NCI-H128 (cell line): Measurements from ENCODE around the gene ASGR1.
"Not testable (repeated sequence)": the region's sequence is repeated elsewhere in the genome, so short reads cannot be mapped to it uniquely, and the experiment has no call there.

ENCODE experiments used
- DNase-seq: peaks from one replicate; lab custom pipeline; 2025; ENCODE audit not compliant: unreplicated experiment; lab: John Stamatoyannopoulos, UW

ASGR1 gene

GRCh38 chr17:7191069-7191468, 11.9 kb upstream of the ASGR1 start:
- DNase-seq: no peak

DNA sequence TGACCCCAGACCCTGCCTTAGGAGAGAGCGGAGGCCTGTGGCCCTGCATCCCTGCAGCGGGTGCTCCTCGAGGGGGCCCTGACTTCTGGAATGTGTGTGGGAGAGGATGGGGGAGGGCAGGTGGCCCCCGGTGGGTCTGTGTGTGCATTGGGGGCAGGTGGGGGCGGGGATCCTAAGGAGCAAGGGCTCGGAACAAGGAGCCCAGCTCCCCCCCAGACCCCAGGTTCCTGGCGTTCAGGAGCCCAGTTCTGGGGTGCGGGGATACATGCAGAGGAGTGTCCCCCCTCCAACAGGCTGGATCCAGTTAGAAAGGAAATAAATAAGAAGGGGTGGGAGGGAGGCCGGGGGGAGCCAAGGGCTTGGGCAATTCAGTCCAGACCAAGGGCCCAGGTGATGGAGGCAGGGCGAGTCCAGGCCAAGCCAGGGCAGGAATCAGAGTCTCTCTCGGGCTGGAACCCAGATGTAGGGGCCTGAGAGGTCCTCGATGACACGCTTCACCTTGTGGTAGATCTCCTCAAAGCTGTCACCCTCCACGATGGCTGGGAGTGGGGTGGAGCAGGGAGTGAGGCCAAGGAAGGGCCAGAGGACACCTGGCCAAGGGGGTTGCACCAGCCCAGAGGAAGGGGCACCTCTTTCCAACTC, 11.2 kb upstream of the ASGR1 start:
- DNase-seq: no peak

DNA sequence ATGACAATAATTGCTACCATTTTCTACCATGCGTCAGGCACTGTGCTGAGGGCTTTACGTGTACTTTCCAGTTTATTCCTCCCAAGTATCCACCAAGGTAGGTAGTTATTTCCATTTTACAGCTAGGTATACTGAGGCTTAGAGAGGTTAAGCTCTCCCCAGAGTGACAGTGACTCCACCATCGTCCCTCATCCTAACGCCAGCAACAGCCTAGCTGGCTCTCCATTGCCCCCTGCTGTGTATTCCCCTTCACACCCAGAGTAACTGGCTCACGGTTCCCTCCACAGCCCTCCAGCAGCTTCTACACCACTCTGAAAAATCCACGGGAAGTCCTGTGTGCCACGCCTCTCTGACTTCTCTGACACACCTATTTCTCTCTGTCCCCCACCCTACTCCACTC, 7.1 kb upstream of the ASGR1 start:
- no peak for DNase-seq

GRCh38 chr17:7184647-7185046, 5.5 kb upstream of the ASGR1 start:
- no peak for DNase-seq

DNA sequence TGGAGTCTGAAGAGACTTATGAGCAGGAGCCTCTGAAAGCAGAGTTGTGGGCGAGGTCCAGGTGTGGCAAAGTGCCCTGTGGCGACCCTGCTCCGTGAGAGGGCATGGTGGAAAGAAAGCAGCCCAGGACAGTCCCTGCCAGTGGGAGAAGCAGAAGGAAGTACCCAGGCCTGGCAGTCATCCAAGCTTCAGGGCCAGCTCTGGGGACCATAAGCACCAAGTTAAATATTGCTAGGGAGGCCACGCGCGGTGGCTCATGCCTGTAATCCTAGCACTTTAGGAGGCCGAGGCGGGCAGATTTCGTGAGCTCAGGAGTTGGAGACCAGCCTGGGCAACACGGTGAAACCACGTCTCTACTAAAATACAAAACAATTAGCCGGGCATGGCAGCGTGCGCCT, 4.9 kb upstream of the ASGR1 start:
- DNase-seq: no peak

- DNase-seq: no peak
Observed at GRCh38 chr17:7183433-7184090, 4.4 kb upstream of the ASGR1 start.

DNA sequence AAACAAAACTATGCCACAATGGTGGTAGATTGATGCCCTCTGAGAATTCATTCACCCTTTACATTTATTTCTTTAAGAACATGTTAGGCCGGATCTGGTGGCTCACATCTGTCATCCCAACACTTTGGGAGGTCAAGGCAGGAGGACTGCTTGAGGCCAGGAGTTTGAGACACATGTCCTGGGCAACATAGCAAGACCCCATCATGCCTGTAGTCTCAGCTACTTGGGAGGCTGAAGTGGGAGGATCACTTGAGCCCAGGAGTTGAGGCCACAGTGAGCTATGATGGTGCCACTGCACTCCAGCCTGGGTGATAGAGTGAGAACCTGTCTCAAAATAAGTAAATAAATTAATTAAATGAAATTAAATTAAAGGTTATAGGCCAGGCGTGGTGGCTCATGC, 2.9 kb upstream of the ASGR1 start:
- DNase-seq: not testable (repeated sequence)

DNA sequence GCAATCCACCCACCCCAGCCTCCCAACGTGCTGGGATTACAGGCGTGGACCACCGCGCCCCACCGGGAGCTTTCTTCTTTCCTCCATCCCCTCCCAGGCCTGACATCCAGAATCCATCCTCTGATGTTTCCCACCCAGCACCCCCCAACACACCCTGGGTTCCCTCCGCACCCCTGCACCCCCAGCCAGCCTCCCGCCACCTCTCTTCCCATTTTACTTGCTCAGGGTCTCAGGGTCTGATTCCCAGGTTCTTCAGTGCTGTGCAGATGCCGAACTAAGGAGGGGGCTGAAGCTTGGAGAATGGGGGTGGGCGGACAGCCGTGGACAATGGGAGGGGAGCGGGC, 225 bp downstream of the ASGR1 start:
- no peak for DNase-seq

DNA sequence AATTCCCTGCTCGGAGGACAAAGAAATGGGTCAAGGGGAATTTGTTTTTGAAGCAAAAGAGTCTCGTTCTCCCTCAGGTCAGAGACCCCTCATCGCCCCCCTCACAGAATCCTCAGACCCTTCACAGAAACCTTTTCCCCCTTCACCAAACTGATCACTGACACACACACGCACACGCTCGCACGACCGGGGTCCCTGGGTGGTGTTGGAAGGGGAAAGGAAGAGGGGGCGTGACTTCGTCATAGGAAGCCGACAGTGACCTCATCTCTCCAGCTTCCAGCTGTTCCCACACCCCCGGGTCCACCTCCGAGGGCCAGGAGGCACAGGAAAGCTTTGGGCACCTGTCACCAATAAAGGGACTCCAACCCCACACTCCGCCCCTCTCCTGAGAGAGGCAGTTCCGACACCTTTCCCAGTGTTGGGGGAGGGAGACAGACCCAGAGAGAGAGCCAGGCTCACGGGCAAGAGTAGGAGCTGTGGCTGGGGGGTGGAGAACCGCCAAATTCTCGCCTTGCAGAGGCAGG, 1.2 kb downstream of the ASGR1 start:
- peak; percentile 52 for DNase-seq

GRCh38 chr17:7177191-7177953, 1.8 kb downstream of the ASGR1 start:
- DNase-seq: peak; percentile 75

DNA sequence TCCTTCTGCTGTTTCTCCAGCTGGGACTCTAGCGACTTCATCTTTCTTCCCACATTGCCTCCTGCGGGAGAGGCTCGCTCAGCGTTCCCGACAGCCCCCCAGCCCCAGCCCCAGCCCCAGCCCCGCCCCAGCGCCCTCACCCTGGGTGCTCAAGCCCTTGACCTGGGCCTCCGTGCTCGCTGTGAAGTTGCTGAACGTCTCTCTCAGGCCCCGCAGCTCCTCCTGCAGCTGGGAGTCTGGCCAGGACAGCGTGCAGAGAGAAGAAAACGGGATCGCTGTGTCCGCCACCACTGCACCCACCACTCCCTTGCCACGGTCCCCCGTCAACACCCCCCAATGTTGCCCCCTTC, 2.4 kb downstream of the ASGR1 start:
- no peak for DNase-seq

- DNase-seq: no peak
Observed at GRCh38 chr17:7176107-7176840, 2.9 kb downstream of the ASGR1 start.

DNA sequence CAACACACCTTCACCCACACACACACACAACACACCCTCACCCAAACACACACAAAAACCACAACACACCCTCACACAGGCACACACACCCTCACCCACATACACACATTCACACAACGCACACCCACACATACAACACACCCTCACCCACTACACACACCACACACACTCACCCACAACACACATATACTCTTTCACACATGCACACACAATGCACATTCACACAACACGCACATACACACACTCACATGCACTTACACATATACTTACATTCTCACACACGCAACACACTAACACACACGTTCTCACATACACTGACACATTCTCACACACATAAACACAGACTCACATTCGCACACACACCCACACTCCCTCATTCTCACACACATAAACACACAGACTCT, 3.8 kb downstream of the ASGR1 start:
- no peak for DNase-seq

DNA sequence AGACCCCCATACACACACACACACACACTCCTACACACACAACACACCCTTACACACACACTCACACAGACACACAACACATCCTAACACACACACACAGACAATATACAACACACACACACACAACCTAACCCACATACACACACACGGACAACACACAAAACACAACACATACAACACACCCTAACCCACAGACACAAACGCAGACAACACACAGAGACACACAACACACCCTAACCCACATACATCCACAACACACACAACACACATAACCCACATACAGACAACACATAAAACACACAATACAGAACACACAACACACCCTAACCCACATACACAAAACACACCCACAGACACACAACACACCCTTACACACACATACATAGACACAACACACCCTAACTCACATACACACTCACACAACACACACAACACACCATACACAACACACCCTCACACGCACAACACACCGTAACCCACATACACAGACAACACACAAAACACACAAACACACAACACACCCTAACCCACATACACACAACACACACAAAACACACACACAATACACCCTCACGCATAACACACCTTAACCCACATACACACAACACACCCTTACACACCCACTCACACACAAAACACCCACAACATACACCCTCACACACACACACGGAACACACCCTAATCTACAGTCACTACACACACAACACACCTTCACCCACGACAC, 4.4 kb downstream of the ASGR1 start:
- DNase-seq: no peak

DNA sequence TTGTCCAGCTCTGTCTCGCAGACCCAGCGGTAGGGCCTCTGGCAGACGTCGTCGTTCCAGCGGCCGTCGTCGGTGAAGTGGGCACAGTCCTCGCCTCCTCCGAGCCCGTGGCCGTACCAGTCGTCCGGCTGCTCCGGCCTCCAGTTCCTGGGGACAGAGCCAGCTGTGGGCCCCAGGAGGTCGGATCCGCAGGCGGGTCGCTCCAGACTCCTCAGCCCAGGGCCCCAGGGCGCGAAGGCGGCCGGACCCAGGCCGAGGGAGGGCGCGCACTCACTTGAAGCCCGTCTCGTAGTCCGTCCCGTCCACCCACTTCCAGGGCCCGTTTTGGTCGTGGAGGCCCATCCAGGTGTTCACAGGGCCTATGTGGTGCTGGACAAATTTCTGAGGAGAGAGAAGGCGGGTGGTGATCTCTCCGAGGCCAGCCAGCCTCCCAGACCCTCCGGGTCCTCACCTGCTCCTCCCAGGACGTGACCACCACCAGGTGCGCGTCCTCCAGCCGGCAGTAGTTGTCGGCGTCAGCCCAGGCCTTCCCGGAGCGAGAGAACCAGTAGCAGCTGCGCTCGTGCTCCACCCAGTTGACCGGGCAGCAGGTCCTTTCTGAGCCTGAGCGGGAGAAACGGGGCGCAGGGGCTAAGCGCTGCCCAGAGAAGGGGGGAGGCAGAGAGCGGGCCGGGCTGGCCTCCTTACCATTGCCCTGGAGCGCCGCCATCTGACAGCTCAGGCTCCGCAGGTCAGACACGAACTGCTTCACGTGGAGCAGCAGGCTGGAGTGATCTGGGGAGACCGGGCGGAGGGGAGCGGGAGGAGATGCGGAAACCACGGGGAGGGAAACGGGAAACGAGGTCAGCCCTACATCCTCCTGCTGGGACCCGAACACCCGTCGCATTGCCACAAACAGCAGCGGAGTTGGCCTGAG, 5.2 kb downstream of the ASGR1 start:
- no peak for DNase-seq

GRCh38 chr17:7172522-7173191, 6.5 kb downstream of the ASGR1 start:
- not testable (repeated sequence) for DNase-seq

- not testable (repeated sequence) for DNase-seq
Observed at GRCh38 chr17:7169565-7169908, 9.6 kb downstream of the ASGR1 start.

DNA sequence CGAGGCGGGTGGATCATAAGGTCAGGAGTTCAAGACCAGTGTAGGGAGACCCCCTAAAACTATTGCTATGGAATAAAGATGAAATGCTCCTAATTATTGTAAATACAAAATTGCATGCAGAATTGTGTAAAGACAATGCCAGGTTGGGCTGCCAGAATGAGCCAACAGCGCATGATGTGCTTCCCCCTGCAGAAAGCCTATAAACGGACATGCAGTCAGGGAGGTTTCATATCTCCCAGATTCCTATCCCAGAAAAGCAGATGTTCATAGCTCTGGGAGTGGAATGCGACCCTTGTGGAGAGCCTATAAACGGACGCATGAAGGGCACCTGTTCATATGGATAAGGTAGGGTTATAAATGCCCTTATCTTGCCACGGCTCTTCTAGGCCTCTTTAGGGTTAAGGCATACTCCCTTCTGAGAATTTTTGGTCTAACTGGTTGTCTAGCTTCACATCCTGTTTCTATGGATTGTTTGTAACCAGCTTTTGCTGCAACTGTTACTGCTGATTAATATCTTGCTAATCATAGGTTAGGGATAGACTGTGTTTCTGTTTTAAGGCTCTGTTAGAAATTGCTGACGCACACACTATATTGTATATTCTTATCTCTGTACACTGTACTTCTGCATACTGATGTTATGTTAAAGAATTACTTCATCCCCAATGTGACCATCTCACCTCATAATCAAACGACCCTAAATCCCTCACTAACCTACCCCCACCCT, 10.2 kb downstream of the ASGR1 start:
- DNase-seq: not testable (repeated sequence)

- no peak for DNase-seq
Observed at GRCh38 chr17:7167832-7168231, 11.3 kb downstream of the ASGR1 start.
